Vagina (tissue), 2 donors: Measurements from ENCODE around the gene ECHDC3. TPM values are rescaled to one million over a fixed set of nuclear protein-coding genes. Genes with fewer than 3 reads are reported as not detected.

Source experiments
- DNase-seq, 2 donors: peaks; one replicate each; pipeline ENCODE4 v3.0.0-alpha.2; 2017; ENCODE audit errors: extremely low spot score in 2 of 2
- H3K27ac ChIP-seq: fragments of 200-600 bp; sonication (generic); one replicate; pipeline ENCODE4 v1.5.1; 2019
- H3K27me3 ChIP-seq: fragments of 200-600 bp; sonication (generic); one replicate; pipeline ENCODE4 v1.5.1; 2019
- H3K36me3 ChIP-seq, 2 donors: fragments of 200-600 bp; sonication (generic); one replicate each; pipeline ENCODE4 v1.5.1; 2017 to 2019
- H3K4me1 ChIP-seq: fragments of 200-600 bp; sonication (generic); one replicate; pipeline ENCODE4 v1.5.1; 2019
- H3K4me3 ChIP-seq, 2 donors: fragments of 200-600 bp; sonication (generic); 1 replicate in 1 of 2; 2 replicates in 1 of 2; pipeline ENCODE4 v1.5.1; 2016 to 2019
- H3K9me3 ChIP-seq: fragments of 200-600 bp; sonication (generic); one replicate; pipeline ENCODE4 v1.5.1; 2019
- POLR2A ChIP-seq, 2 donors: fragments of 450-650 bp; IDR thresholded peaks; one replicate each; pipeline ENCODE4 v1.6.1; 2017; ENCODE audit warnings: antibody characterized with exemption in 2 of 2, mild to moderate bottlenecking in 2 of 2, moderate library complexity in 2 of 2
- POLR2AphosphoS5 ChIP-seq, 2 donors: sonication (generic); formaldehyde crosslinking; IDR thresholded peaks; one replicate each; pipeline ENCODE4 v1.9.0; 2017; ENCODE audit warnings: antibody characterized with exemption in 2 of 2, mild to moderate bottlenecking in 2 of 2, low read depth in 1 of 2; ENCODE audit not compliant: insufficient read depth in 1 of 2
- intact Hi-C: fragments of 100-400 bp; cut with DNase I; formaldehyde crosslinking; loops from one replicate; pipeline ENCODE4 v1.15.1; 2023
- total RNA-seq: library from RNA; depleted of rRNA; stranded (reverse); fragments of >200 nt; gene quantifications from one replicate; pipeline ENCODE4 v1.2.3, GENCODE V29; 2016
- TF ChIP-seq, protein P1 (sequence below), 3 experiments: fragments of 450-650 bp in 2 of 3; fragments of 200-600 bp in 1 of 3; sonication (generic) in 1 of 3; IDR thresholded peaks; one replicate each; pipeline ENCODE4 v1.5.1; 2017 to 2019; ENCODE audit warnings: antibody characterized with exemption in 3 of 3, mild to moderate bottlenecking in 2 of 3, moderate library complexity in 2 of 3

Gene ECHDC3
- total RNA-seq, 1 donor from 2014 or later, result 44.2 TPM

- intact Hi-C loops, result no loop called here
- Histone ChIP-seq H3K27ac (no peak overlapping the region), H3K36me3 (no peaks in the 10 kb centered on the region), H3K9me3 (no peaks in the 10 kb centered on the region), H3K4me3 (no peak overlapping the region), H3K4me1 (no peaks in the 10 kb centered on the region), H3K27me3 (no peaks in the 10 kb centered on the region)
- TF ChIP-seq POLR2A (IDR thresholded peaks at IDR 0.05) (no peak), POLR2AphosphoS5 (IDR thresholded peaks at IDR 0.05; ENCODE audit: insufficient read depth in 1 of 2, low read depth in 1 of 2) (no peak)
- TF ChIP-seq, protein P1, sequence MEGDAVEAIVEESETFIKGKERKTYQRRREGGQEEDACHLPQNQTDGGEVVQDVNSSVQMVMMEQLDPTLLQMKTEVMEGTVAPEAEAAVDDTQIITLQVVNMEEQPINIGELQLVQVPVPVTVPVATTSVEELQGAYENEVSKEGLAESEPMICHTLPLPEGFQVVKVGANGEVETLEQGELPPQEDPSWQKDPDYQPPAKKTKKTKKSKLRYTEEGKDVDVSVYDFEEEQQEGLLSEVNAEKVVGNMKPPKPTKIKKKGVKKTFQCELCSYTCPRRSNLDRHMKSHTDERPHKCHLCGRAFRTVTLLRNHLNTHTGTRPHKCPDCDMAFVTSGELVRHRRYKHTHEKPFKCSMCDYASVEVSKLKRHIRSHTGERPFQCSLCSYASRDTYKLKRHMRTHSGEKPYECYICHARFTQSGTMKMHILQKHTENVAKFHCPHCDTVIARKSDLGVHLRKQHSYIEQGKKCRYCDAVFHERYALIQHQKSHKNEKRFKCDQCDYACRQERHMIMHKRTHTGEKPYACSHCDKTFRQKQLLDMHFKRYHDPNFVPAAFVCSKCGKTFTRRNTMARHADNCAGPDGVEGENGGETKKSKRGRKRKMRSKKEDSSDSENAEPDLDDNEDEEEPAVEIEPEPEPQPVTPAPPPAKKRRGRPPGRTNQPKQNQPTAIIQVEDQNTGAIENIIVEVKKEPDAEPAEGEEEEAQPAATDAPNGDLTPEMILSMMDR (IDR thresholded peaks at IDR 0.05), result no peak
- no peak for DNase-seq
These were observed 66.6 kb downstream of the ECHDC3 start for GRCh38 chr10:11808808-11809207.

GRCh38 chr10:11810313-11810766 is 68.2 kb downstream of the ECHDC3 start:
- Histone ChIP-seq H3K4me3 (no peak overlapping the region), H3K9me3 (no peaks in the 10 kb centered on the region), H3K36me3 (no peaks in the 10 kb centered on the region), H3K27ac (no peak overlapping the region), H3K4me1 (no peaks in the 10 kb centered on the region), H3K27me3 (no peaks in the 10 kb centered on the region)
- no peak for DNase-seq
- TF ChIP-seq POLR2A (IDR thresholded peaks at IDR 0.05), result no peak
- TF ChIP-seq POLR2AphosphoS5 (IDR thresholded peaks at IDR 0.05; ENCODE audit: insufficient read depth in 1 of 2, low read depth in 1 of 2), result no peak
- TF ChIP-seq, protein P1 (IDR thresholded peaks at IDR 0.05), result no peak
- intact Hi-C loops, result no loop called here

- intact Hi-C loops, result no loop called here
- no peaks in the 10 kb centered on the region for H3K9me3 ChIP-seq
- H3K36me3 ChIP-seq, result no peaks in the 10 kb centered on the region
- no peak for TF ChIP-seq POLR2AphosphoS5 (IDR thresholded peaks at IDR 0.05; ENCODE audit: insufficient read depth in 1 of 2, low read depth in 1 of 2)
- TF ChIP-seq, protein P1 (IDR thresholded peaks at IDR 0.05), result no peak
- TF ChIP-seq POLR2A (IDR thresholded peaks at IDR 0.05), result no peak
- no peak overlapping the region for H3K27ac ChIP-seq
- no peaks in the 10 kb centered on the region for H3K27me3 ChIP-seq
- no peaks in the 10 kb centered on the region for H3K4me1 ChIP-seq
- DNase-seq, result no peak
- H3K4me3 ChIP-seq, result no peak overlapping the region
These were observed 68.8 kb downstream of the ECHDC3 start for GRCh38 chr10:11810973-11811372.

- Histone ChIP-seq H3K27ac (no peak overlapping the region), H3K4me3 (no peak overlapping the region)
- intact Hi-C loops, result no loop called here
These were observed 71.0 kb downstream of the ECHDC3 start for GRCh38 chr10:11813177-11813576.

More at GRCh38 chr10:11813177-11813576, 71.0 kb downstream of the ECHDC3 start:
- H3K36me3 ChIP-seq, result no peaks in the 10 kb centered on the region
- H3K4me1 ChIP-seq, result no peaks in the 10 kb centered on the region
- H3K27me3 ChIP-seq, result no peaks in the 10 kb centered on the region
- DNase-seq, result no peak
- no peaks in the 10 kb centered on the region for H3K9me3 ChIP-seq
- TF ChIP-seq POLR2A (IDR thresholded peaks at IDR 0.05) (no peak), POLR2AphosphoS5 (IDR thresholded peaks at IDR 0.05; ENCODE audit: insufficient read depth in 1 of 2, low read depth in 1 of 2) (no peak)
- TF ChIP-seq, protein P1 (IDR thresholded peaks at IDR 0.05), result no peak

Other genes starting within 250 kb of the ECHDC3 start
- gene USP6NL, start 130.7 kb upstream of the ECHDC3 start, total RNA-seq, result 23.3 TPM
- 8.1 TPM for gene PROSER2, start 81.0 kb downstream of the ECHDC3 start, total RNA-seq